NCI-H226 (cell line): ENCODE data around the gene PMM2.

Experiments
- DNase-seq: peaks from one replicate; pipeline ENCODE4 v3.0.0-alpha.2; 2015

PMM2 gene

GRCh38 chr16:8853611-8854010, 56.0 kb downstream of the PMM2 start:
- peak; percentile 40 for DNase-seq

DNA sequence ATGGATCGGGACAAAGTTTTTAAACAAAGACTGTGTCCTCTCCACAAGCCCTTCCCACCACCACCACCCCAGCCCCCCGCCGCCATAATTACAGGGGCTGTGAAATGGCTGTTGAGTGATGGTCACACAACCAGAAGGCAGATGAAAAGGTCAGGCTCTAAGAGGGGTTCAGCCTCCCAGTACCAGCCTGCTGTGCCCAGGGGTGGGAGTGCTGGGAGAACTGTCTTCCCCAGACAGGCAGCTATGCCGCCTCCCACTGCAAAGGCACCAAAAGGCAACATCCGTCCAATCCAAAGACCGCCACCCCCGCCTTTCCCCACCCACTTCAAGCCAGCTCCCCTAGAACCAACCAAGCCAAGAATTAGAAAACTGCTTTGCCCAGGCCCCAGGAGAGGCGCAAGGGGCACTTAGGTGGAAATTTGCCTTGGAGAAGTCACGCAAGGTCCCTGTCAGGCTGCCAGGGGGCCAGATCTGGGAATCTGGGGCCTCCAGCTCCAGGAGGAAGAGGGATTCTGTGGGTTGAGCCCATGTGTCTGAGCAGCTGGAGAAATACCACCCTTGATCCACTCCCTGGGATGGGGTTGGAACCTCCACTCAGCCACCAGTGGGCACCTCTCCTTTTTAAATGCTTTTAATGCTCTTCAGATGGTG, 56.8 kb downstream of the PMM2 start:
- DNase-seq, result no peak

DNA sequence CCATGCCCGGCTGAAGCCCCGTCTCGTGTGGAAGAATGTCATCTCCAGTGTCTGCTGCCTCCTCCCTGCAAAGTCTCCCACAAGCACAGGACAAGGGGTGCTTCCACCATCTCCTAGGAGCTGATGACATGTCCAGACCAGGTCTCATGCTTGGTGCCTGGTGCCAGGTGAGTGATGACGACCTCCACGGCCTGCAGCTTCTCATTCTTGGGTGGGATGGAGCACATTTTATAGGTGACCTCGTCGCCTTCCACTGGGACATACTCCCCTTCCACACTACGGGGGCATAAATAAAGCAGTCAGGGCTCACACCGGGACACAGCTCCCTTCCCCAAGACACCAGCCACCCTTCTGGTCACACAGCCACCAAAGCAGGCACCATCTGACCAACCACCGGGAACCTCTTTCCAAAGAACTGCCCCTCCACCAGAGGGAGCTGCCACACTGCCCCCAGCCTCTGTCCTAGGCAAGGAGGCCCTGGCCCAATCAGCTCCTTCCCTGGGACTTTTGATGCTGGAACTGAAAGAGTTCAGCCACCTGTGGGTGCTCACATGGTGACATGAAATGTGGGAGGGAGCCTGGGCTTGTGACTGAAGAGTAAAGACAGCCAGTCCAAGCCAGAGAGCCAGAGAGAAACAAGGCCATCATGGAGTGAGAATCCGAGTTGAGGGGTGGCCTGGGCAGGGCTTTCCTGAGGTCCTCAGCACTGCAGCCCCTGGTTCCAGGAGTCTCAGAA, 57.6 kb downstream of the PMM2 start:
- DNase-seq, result no peak

GRCh38 chr16:8855972-8856371, 58.3 kb downstream of the PMM2 start:
- DNase-seq, result no peak

- no peak for DNase-seq
Measured at GRCh38 chr16:8858994-8859912, 61.6 kb downstream of the PMM2 start.

DNA sequence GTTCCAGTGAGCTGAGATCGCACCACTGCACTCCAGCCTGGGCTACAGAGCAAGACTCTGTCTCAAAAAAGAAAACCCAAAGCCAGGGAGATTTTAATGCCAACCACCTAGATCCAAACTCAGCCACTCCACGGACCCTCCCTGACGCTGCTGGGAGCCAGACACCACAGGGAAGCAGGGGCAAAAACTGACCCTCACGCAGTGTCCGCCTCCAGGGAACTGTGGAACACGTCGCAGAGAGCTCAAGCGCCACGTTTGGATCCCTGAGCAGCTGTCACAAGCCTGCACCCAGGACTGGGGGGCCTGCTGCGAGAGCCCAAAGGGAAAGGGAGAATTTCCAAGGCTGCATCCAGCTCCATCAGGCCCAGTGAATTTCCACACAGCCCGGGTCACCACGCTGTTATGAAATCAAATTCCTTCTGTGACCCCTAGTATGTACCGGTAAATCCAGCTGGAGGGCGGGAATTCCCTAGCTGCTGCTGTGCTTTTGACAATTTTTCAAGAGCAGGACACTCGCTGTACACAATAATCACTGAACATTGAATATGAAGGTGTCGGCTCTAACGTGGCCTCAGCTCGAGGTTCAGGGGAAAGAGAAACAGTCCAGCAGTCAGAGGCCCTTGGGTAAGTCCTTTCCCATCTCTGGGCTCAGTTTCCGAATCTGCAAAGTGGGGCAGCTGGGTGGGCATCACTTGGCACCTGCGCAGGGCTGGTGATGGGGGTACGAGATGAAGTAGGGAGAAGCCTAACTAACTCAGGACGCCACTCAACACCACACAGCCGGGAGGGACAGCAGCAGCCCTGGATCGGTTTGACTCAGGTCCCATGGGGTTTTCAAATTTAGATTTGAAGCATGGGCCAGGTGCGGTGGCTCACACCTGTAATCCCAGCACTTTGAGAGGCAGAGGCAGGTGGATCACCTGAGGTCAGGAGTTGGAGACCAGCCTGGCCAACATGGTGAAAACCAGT, 62.6 kb downstream of the PMM2 start:
- DNase-seq, result peak; percentile 59

- no peak for DNase-seq
Measured at GRCh38 chr16:8861563-8862308, 64.1 kb downstream of the PMM2 start.

GRCh38 chr16:8862309-8863130, 64.9 kb downstream of the PMM2 start:
- no peak for DNase-seq

DNA sequence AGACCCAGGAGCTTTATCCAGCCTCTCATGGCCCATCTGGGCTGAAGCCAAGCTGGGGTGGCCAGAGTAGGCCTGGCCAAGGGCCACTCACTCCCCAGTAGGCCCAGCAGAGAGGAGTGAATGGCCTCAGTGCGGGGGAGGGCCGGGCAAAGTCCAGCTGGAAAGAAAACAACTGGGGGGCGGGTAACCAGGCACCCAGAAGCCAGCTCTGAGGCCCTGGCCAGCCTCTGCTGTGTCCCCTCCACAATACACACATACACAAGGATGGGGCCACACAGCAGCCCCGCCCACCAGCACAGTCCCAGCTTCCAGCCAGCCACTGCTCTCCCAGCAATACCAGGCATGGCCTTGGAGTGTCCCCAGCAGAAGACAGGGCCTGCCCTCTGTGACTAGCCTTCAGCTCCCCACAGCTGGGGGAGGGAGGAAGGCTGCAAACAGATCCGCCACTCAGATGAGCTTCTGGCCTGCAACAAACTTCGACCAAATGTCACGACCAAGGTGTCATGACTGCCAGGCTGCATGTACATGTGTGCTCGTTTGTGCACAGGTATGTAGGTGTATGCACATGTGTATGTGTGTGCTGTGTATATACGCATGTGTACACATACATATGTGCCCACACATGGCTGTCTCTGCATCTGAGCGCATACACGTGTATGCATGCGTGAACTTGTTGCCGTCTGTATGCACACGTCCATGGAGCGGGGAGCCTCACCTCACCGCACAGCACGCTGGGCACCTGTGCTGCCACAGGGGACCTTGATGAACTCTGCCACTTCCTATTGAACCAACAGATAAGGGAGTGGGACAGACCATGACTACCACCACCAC, 66.2 kb downstream of the PMM2 start:
- DNase-seq, result no peak

- DNase-seq, result no peak
Measured at GRCh38 chr16:8864480-8865110, 67.0 kb downstream of the PMM2 start.

GRCh38 chr16:8865145-8865882, 67.7 kb downstream of the PMM2 start:
- no peak for DNase-seq

DNA sequence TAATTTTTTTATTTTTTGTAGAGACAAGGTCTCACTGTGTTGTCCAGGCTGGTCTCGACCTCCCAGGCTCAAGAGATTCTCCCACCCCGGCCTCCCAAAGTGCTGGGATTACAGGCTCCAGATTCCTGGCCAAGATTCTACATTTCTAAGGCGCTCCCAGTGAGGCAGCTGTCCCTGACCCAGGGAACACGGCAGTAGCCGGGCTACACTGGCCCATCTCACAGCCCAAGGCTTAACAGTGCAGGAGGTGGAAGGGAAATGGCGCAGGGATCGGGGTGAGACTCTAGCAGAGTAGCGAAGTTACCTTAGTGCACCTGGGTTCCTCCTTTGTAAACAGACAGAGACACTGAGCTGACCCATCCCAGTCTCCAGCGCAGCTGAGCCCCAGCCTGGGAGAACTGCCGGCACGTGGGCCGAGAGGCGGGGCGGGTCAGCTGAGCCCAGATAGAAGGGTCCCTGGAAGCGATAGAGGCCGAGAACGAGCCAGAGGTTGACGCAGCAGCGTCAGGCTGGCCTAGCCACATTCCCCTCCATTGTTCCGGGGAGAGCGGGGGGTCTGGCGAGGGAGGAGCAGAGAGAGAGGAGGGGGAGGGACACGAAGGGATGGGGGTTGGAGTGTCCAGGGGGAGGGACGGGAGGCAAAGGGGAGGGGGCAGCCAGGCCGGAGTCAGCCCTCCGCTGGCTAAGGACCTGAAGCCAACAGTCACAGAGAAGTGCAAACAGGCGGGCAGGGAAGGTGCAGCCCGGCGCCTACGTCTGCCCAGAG, 68.7 kb downstream of the PMM2 start:
- no peak for DNase-seq

GRCh38 chr16:8866884-8867215, 69.2 kb downstream of the PMM2 start:
- no peak for DNase-seq

GRCh38 chr16:8867216-8867931, 69.7 kb downstream of the PMM2 start:
- no peak for DNase-seq

GRCh38 chr16:8867932-8868415, 70.3 kb downstream of the PMM2 start:
- no peak for DNase-seq

DNA sequence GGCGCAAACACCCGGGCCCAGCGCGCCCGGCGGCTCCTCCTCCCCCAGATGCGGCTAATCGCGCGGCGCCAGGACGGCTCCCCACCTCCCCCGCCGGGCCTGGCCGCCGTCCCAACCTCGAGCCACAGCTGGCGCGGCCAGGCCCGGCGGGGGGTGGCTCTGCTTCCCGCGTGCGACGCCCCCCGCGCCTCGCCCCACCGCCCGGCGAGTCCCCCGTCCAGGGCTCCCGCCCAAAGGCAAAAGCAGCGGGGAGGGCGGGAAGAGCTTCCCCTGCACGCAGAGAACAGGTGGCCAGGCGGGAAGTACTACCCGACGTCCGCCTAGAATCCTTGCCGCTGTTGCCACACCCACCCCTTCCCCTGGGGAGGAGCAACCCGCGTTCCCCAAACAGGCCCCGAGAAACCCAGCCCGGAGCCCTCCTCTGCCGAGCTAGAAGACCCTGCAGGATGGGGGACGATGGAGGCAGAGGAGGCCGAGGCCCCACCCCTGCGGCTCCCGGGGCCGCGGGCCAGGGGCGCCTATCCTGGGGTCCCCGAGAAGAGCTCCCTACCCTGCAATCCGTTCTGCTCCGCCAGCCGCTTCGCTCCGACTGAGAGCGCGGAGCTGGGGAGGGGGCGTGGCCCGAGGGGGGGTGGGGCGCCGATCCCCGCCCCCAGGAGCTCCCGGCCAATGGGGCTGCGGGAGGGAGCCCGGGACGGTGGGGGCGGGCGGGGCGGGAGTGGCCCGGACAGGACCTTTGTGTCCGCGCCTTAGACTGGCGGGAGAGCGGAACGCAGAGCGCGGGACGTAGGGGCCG, 71.0 kb downstream of the PMM2 start, which contains the start of gene CARHSP1:
Gene CARHSP1 (minus strand): TSS at position 591 of the 796 bp plus-strand sequence. CDS start 9,678 bp downstream, outside the sequence.
- peak; percentile 90 for DNase-seq
